IgD-negative memory B cell (primary cell): ENCODE data around the gene CLSTN1. TPM values are rescaled to one million over a fixed set of nuclear protein-coding genes. Genes with fewer than 3 reads are reported as not detected.
"Not testable (repeated sequence)": the region's sequence is repeated elsewhere in the genome, so short reads cannot be mapped to it uniquely, and the experiment has no call there.

Experiments
- H3K27ac Mint-ChIP-seq, 3 donors: one replicate each; pipeline ENCODE4 v1.8.0; 2020 to 2022; ENCODE audit warnings: mild to moderate bottlenecking in 3 of 3, mixed read lengths in 3 of 3, moderate library complexity in 1 of 3
- H3K27me3 Mint-ChIP-seq: one replicate; pipeline ENCODE4 v1.8.0; 2021; ENCODE audit warnings: mixed read lengths
- H3K36me3 Mint-ChIP-seq: one replicate; pipeline ENCODE4 v1.8.0; 2020; ENCODE audit warnings: mild to moderate bottlenecking, mixed read lengths
- H3K4me1 Mint-ChIP-seq, 3 donors: one replicate each; pipeline ENCODE4 v1.8.0; 2020 to 2022; ENCODE audit warnings: mixed read lengths in 3 of 3, mild to moderate bottlenecking in 1 of 3
- H3K4me3 Mint-ChIP-seq, 4 donors: one replicate each; pipeline ENCODE4 v1.8.0; 2020 to 2022; ENCODE audit warnings: mild to moderate bottlenecking in 4 of 4, mixed read lengths in 4 of 4, moderate library complexity in 3 of 4
- H3K9me3 Mint-ChIP-seq, 3 donors: one replicate each; pipeline ENCODE4 v1.8.0; 2020 to 2021; ENCODE audit warnings: mixed read lengths in 3 of 3, mild to moderate bottlenecking in 1 of 3
- polyA plus RNA-seq: library from polyadenylated mRNA; unstranded; fragments of 300-500 nt; fragmentation: Illumina TruSeq; gene quantifications from one replicate; pipeline ENCODE4 v1.2.3, GENCODE V29; 2021

Gene CLSTN1
- polyA plus RNA-seq, 1 donor from 2014 or later = 24.7 TPM

GRCh38 chr1:9784508-9785133 lies 39.1 kb downstream of the CLSTN1 start:
- Mint-ChIP-seq H3K36me3 (no peaks in the 10 kb centered on the region), H3K27ac (peak overlapping the region in 2 of 3 donors; percentile 51 to 82), H3K9me3 (no peaks in the 10 kb centered on the region), H3K4me3 (peak overlapping the region in 3 of 4 donors; percentile 36 to 73 (median 60)), H3K27me3 (no peaks in the 10 kb centered on the region), H3K4me1 (peaks cover 21 to 28% (median 24%) of the 10 kb centered on the region in 3 donors)

- no peaks in the 10 kb centered on the region for H3K27me3 Mint-ChIP-seq
- no peaks in the 10 kb centered on the region for H3K36me3 Mint-ChIP-seq
These were observed 40.9 kb downstream of the CLSTN1 start for GRCh38 chr1:9782897-9783296.

GRCh38 chr1:9782116-9782751 lies 41.5 kb downstream of the CLSTN1 start:
- H3K4me3 Mint-ChIP-seq = no peak overlapping the region
- no peaks in the 10 kb centered on the region for H3K9me3 Mint-ChIP-seq
- peaks cover 6 to 16% (median 15%) of the 10 kb centered on the region in 3 donors for H3K4me1 Mint-ChIP-seq
- H3K27ac Mint-ChIP-seq = no peak overlapping the region
- H3K27me3 Mint-ChIP-seq = no peaks in the 10 kb centered on the region
- no peaks in the 10 kb centered on the region for H3K36me3 Mint-ChIP-seq

More at GRCh38 chr1:9782897-9783296, 40.9 kb downstream of the CLSTN1 start:
- no peak overlapping the region for H3K4me3 Mint-ChIP-seq
- peak overlapping the region in 1 of 3 donors; percentile 67 for H3K27ac Mint-ChIP-seq
- peaks cover 12 to 20% (median 19%) of the 10 kb centered on the region in 3 donors for H3K4me1 Mint-ChIP-seq
- H3K9me3 Mint-ChIP-seq = no peaks in the 10 kb centered on the region

GRCh38 chr1:9780554-9781110 lies 43.1 kb downstream of the CLSTN1 start:
- Mint-ChIP-seq H3K27ac (no peak overlapping the region), H3K36me3 (no peaks in the 10 kb centered on the region), H3K4me3 (no peak overlapping the region), H3K9me3 (no peaks in the 10 kb centered on the region), H3K4me1 (peaks cover 10 to 14% (median 12%) of the 10 kb centered on the region in 3 donors), H3K27me3 (no peaks in the 10 kb centered on the region)

GRCh38 chr1:9778905-9779304 lies 44.9 kb downstream of the CLSTN1 start:
- Mint-ChIP-seq H3K4me1 (peaks cover 2 to 8% (median 6%) of the 10 kb centered on the region in 3 donors), H3K4me3 (no peak overlapping the region), H3K27ac (no peak overlapping the region), H3K9me3 (no peaks in the 10 kb centered on the region), H3K27me3 (no peaks in the 10 kb centered on the region), H3K36me3 (no peaks in the 10 kb centered on the region)

GRCh38 chr1:9776685-9777084 lies 47.1 kb downstream of the CLSTN1 start:
- Mint-ChIP-seq H3K9me3 (no peaks in the 10 kb centered on the region), H3K27me3 (no peaks in the 10 kb centered on the region), H3K4me3 (no peak overlapping the region), H3K27ac (no peak overlapping the region), H3K36me3 (no peaks in the 10 kb centered on the region), H3K4me1 (peaks cover 0 to 6% (median 6%) of the 10 kb centered on the region in 3 donors)

- peaks cover under 1% of the 10 kb centered on the region for H3K36me3 Mint-ChIP-seq
- no peak overlapping the region for H3K4me3 Mint-ChIP-seq
- no peaks in the 10 kb centered on the region for H3K27me3 Mint-ChIP-seq
- H3K27ac Mint-ChIP-seq = peak overlapping the region in 1 of 3 donors; percentile 76
- no peaks in the 10 kb centered on the region for H3K9me3 Mint-ChIP-seq
- H3K4me1 Mint-ChIP-seq = peaks cover 0 to 6% (median 6%) of the 10 kb centered on the region in 3 donors
These were observed 48.8 kb downstream of the CLSTN1 start for GRCh38 chr1:9774712-9775679.

- H3K36me3 Mint-ChIP-seq = peaks cover 3% of the 10 kb centered on the region
- no peaks in the 10 kb centered on the region for H3K27me3 Mint-ChIP-seq
- no peaks in the 10 kb centered on the region for H3K9me3 Mint-ChIP-seq
- peaks cover 2 to 8% (median 5%) of the 10 kb centered on the region in 3 donors for H3K4me1 Mint-ChIP-seq
- H3K4me3 Mint-ChIP-seq = no peak overlapping the region
- H3K27ac Mint-ChIP-seq = peak overlapping the region in 1 of 3 donors; percentile 43
These were observed 53.5 kb downstream of the CLSTN1 start for GRCh38 chr1:9770298-9770697.

- Mint-ChIP-seq H3K4me1 (peaks cover 0 to 8% (median 5%) of the 10 kb centered on the region in 3 donors), H3K27me3 (no peaks in the 10 kb centered on the region), H3K4me3 (no peak overlapping the region), H3K27ac (peak overlapping the region in 1 of 3 donors; percentile 64), H3K36me3 (peaks cover 3% of the 10 kb centered on the region), H3K9me3 (no peaks in the 10 kb centered on the region)
These were observed 54.8 kb downstream of the CLSTN1 start for GRCh38 chr1:9768983-9769382.

- Mint-ChIP-seq H3K9me3 (no peaks in the 10 kb centered on the region), H3K27ac (no peak overlapping the region)
These were observed 55.6 kb downstream of the CLSTN1 start for GRCh38 chr1:9767964-9768668.

GRCh38 chr1:9766759-9767442 lies 56.9 kb downstream of the CLSTN1 start:
- no peak overlapping the region for H3K27ac Mint-ChIP-seq
- H3K4me3 Mint-ChIP-seq = no peak overlapping the region
- H3K36me3 Mint-ChIP-seq = peaks cover 5% of the 10 kb centered on the region
- no peaks in the 10 kb centered on the region for H3K27me3 Mint-ChIP-seq
- H3K4me1 Mint-ChIP-seq = peaks cover 0 to 12% (median 8%) of the 10 kb centered on the region in 3 donors
- H3K9me3 Mint-ChIP-seq = no peaks in the 10 kb centered on the region

More at GRCh38 chr1:9767964-9768668, 55.6 kb downstream of the CLSTN1 start:
- no peaks in the 10 kb centered on the region for H3K27me3 Mint-ChIP-seq
- peaks cover 0 to 12% (median 8%) of the 10 kb centered on the region in 3 donors for H3K4me1 Mint-ChIP-seq
- no peak overlapping the region for H3K4me3 Mint-ChIP-seq
- peaks cover 3% of the 10 kb centered on the region for H3K36me3 Mint-ChIP-seq

GRCh38 chr1:9764550-9764949 lies 59.2 kb downstream of the CLSTN1 start:
- H3K4me1 Mint-ChIP-seq = peaks cover 2 to 12% (median 11%) of the 10 kb centered on the region in 3 donors
- peak overlapping the region in 1 of 3 donors; percentile 8 for H3K27ac Mint-ChIP-seq
- no peaks in the 10 kb centered on the region for H3K27me3 Mint-ChIP-seq
- H3K4me3 Mint-ChIP-seq = peak overlapping the region in 1 of 4 donors; percentile 28
- peaks cover 4% of the 10 kb centered on the region for H3K36me3 Mint-ChIP-seq
- H3K9me3 Mint-ChIP-seq = no peaks in the 10 kb centered on the region

- Mint-ChIP-seq H3K27ac (no peak overlapping the region), H3K27me3 (no peaks in the 10 kb centered on the region), H3K36me3 (peaks cover 4% of the 10 kb centered on the region), H3K4me1 (peaks cover 2 to 12% (median 8%) of the 10 kb centered on the region in 3 donors), H3K4me3 (no peak overlapping the region), H3K9me3 (no peaks in the 10 kb centered on the region)
These were observed 59.9 kb downstream of the CLSTN1 start for GRCh38 chr1:9763914-9764313.

- not testable (repeated sequence) for H3K4me3 Mint-ChIP-seq, H3K27ac Mint-ChIP-seq, H3K9me3 Mint-ChIP-seq, H3K27me3 Mint-ChIP-seq, H3K4me1 Mint-ChIP-seq, H3K36me3 Mint-ChIP-seq
These were observed 61.3 kb downstream of the CLSTN1 start for GRCh38 chr1:9762446-9762845.
